Measurements from ENCODE around the gene SKAP1. TPM values are rescaled to one million over a fixed set of nuclear protein-coding genes. Genes with fewer than 3 reads are reported as not detected.
"Not testable (repeated sequence)": the region's sequence is repeated elsewhere in the genome, so short reads cannot be mapped to it uniquely, and the experiment has no call there.

SKAP1 gene
- total RNA-seq, 1 donor from 2014 or later = not detected

DNA sequence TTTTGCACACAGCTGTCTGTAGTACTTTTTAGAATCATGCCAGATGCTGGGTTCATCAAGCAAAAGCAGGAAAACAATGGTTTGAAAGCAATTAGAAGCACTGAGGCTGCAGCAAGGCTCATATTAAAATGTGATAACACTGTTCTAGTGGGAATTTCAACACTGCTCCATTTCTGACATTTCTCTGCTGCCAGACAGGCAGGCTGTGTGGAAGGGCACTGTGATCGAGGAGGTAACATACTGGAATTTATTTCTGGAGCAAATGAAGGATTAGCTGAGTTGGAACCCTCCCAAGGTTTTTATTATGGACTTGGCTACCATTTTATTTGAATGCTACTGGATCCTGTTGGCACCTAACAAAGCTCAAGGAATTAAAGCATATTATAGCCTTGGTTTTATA, 66.9 kb downstream of the SKAP1 start:
- Histone ChIP-seq H2AFZ (replicated peaks) (no peak overlapping the region), H3K36me3 (no peaks in the 10 kb centered on the region), H3K4me1 (no peaks in the 10 kb centered on the region), H3K79me2 (ENCODE audit: low read depth) (no peaks in the 10 kb centered on the region), H3K4me2 (no peak overlapping the region), H4K20me1 (ENCODE audit: low read depth) (no peaks in the 10 kb centered on the region), H3K9me3 (ENCODE audit: low read depth) (no peaks in the 10 kb centered on the region), H3K27ac (no peak overlapping the region), H3K4me3 (no peak overlapping the region), H3K9ac (no peak overlapping the region), H3K27me3 (peaks cover 94% of the 10 kb centered on the region), H3F3A (ENCODE audit: low read depth) (no peaks in the 10 kb centered on the region)
- TF ChIP-seq EZH2 (IDR thresholded peaks at IDR 0.05) (no peak), EZH2phosphoT487 (IDR thresholded peaks at IDR 0.05) (no peak)
- TF ChIP-seq, protein P1, sequence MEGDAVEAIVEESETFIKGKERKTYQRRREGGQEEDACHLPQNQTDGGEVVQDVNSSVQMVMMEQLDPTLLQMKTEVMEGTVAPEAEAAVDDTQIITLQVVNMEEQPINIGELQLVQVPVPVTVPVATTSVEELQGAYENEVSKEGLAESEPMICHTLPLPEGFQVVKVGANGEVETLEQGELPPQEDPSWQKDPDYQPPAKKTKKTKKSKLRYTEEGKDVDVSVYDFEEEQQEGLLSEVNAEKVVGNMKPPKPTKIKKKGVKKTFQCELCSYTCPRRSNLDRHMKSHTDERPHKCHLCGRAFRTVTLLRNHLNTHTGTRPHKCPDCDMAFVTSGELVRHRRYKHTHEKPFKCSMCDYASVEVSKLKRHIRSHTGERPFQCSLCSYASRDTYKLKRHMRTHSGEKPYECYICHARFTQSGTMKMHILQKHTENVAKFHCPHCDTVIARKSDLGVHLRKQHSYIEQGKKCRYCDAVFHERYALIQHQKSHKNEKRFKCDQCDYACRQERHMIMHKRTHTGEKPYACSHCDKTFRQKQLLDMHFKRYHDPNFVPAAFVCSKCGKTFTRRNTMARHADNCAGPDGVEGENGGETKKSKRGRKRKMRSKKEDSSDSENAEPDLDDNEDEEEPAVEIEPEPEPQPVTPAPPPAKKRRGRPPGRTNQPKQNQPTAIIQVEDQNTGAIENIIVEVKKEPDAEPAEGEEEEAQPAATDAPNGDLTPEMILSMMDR (IDR thresholded peaks at IDR 0.05) = no peak
- no peak overlapping the region for H3K4me3 Mint-ChIP-seq
- no peaks in the 10 kb centered on the region for H3K36me3 Mint-ChIP-seq
- H3K27ac Mint-ChIP-seq = no peak overlapping the region
- DNase-seq (ENCODE audit: low spot score) = no peak
- no peaks in the 10 kb centered on the region for H3K9me3 Mint-ChIP-seq
- H3K4me1 Mint-ChIP-seq = no peaks in the 10 kb centered on the region
- peaks cover 15% of the 10 kb centered on the region for H3K27me3 Mint-ChIP-seq (ENCODE audit: insufficient read depth, low read depth)

DNA sequence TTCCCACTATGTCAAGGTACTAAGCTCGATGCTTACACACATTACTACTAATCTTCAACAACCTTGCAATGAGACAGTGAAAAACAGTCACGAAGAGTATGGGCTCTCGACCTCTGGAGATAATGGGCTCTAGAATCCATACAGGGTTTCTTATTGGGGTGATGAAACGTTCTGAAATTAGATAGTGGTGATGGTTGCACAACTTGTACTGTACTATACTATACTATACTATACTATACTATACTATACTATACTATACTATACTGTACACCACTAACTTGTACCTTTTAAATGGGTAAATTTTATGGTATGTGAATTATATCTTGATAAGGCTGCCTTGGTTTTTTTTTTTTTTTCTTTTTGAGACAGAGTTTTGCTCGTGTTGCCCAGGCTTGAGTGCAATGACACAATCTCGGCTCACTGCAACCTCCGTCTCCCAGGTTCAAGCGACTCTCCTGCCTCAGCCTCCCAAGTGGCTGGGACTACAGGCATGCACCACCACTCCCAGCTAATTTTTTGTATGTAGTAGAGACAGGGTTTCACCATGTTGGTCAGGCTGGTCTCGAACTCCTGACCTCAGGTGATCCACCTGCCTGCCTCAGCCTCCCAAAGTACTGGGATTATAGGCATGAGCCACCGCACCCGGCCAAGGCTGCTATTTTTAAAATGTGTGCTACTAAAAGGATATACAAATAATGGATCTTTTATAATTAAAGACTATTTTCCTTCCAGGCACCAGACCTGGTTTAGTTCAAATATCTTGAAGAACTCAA, 69.0 kb downstream of the SKAP1 start:
- H3K4me2 ChIP-seq; H3K36me3 Mint-ChIP-seq; H3F3A ChIP-seq (ENCODE audit: low read depth); H3K4me1 Mint-ChIP-seq; H3K79me2 ChIP-seq (ENCODE audit: low read depth); H2AFZ ChIP-seq (replicated peaks); H3K27ac Mint-ChIP-seq; H3K36me3 ChIP-seq; H3K4me3 ChIP-seq; H3K4me1 ChIP-seq; H3K27ac ChIP-seq; H3K9ac ChIP-seq; DNase-seq (ENCODE audit: low spot score); H3K4me3 Mint-ChIP-seq; H3K9me3 Mint-ChIP-seq; H3K9me3 ChIP-seq (ENCODE audit: low read depth); H4K20me1 ChIP-seq (ENCODE audit: low read depth): not testable (repeated sequence)
- H3K27me3 ChIP-seq = peaks cover 94% of the 10 kb centered on the region
- H3K27me3 Mint-ChIP-seq (ENCODE audit: insufficient read depth, low read depth) = peaks cover 12% of the 10 kb centered on the region

DNA sequence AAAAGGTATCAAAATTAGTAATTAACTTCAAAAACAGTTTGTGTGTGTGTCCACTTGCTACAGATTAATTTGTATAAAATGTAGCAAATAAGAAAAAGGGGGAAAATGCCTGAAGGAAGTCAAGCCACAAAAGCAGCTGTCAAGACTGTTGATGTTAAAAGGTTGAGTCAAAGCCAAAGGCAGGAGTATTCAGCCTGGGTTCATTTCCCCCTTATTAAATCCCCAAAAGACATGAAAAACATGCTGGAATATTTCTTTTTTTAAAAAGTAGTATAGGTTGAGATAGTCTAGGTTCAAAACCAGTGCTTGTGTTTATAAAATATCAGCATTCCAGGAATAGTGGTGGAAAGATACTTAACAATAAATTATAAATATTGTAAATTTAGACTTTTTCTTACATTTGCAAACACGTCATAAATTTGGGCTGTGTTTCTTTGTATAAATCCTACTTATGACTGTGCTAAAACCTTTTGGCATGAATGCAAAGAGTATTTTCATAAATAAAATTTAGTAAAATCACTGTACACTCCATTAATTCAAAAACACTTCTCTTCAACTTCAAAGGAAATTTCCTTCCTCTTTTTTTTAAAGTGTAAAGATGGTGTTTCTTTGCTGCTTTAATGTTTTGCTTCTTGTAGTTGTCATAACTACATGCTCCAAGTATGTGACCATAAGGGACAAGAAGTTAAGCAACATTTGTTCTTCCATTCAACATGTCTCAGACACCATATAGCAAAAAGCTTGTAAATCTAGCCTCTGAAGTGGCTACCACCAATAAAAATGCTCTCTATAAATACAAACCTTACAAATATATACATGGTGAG, 72.0 kb downstream of the SKAP1 start:
- H3K27me3 ChIP-seq = peaks cover 99% of the 10 kb centered on the region
- Mint-ChIP-seq H3K27me3 (ENCODE audit: insufficient read depth, low read depth) (peaks cover 7% of the 10 kb centered on the region), H3K4me1 (no peaks in the 10 kb centered on the region), H3K4me3 (no peak overlapping the region), H3K27ac (no peak overlapping the region), H3K36me3 (no peaks in the 10 kb centered on the region), H3K9me3 (no peaks in the 10 kb centered on the region)
- H3K36me3 ChIP-seq = no peaks in the 10 kb centered on the region
- H3K4me2 ChIP-seq = no peak overlapping the region
- no peak overlapping the region for H2AFZ ChIP-seq (replicated peaks)
- H3K27ac ChIP-seq = no peak overlapping the region
- no peaks in the 10 kb centered on the region for H3F3A ChIP-seq (ENCODE audit: low read depth)
- no peak for DNase-seq (ENCODE audit: low spot score)
- no peaks in the 10 kb centered on the region for H4K20me1 ChIP-seq (ENCODE audit: low read depth)
- no peaks in the 10 kb centered on the region for H3K4me1 ChIP-seq
- H3K9me3 ChIP-seq (ENCODE audit: low read depth) = no peaks in the 10 kb centered on the region
- no peaks in the 10 kb centered on the region for H3K79me2 ChIP-seq (ENCODE audit: low read depth)
- H3K4me3 ChIP-seq = no peak overlapping the region
- TF ChIP-seq, protein P1 (IDR thresholded peaks at IDR 0.05) = no peak
- no peak for TF ChIP-seq EZH2phosphoT487 (IDR thresholded peaks at IDR 0.05)
- no peak for TF ChIP-seq EZH2 (IDR thresholded peaks at IDR 0.05)
- no peak overlapping the region for H3K9ac ChIP-seq

DNA sequence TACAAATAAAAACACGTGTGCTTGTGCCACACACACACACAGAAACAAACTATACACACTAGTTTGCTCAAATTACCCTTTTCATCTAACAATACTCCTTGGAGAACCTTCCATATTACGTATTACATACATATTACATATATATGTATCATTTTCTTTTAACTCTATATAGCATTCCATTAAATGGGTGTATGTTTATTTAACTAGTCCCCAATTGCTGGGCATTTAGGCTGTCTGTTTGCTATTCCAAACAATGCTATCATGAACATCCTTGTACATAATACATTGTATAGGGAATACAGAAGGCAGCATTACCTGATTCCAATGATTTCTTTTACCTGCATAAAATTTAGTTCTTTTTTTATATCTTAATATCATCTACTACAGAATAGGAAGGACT, 73.1 kb downstream of the SKAP1 start:
- DNase-seq (ENCODE audit: low spot score) = no peak
- Histone ChIP-seq H4K20me1 (ENCODE audit: low read depth) (no peaks in the 10 kb centered on the region), H3K4me3 (no peak overlapping the region), H3K4me2 (no peak overlapping the region), H3K36me3 (no peaks in the 10 kb centered on the region), H3K4me1 (no peaks in the 10 kb centered on the region), H3K9ac (no peak overlapping the region), H3K27me3 (peaks cover 98% of the 10 kb centered on the region), H3K79me2 (ENCODE audit: low read depth) (no peaks in the 10 kb centered on the region), H2AFZ (replicated peaks) (no peak overlapping the region), H3K27ac (no peak overlapping the region), H3F3A (ENCODE audit: low read depth) (no peaks in the 10 kb centered on the region), H3K9me3 (ENCODE audit: low read depth) (no peaks in the 10 kb centered on the region)
- no peaks in the 10 kb centered on the region for H3K36me3 Mint-ChIP-seq
- TF ChIP-seq EZH2phosphoT487 (IDR thresholded peaks at IDR 0.05) (no peak), EZH2 (IDR thresholded peaks at IDR 0.05) (no peak)
- TF ChIP-seq, protein P1 (IDR thresholded peaks at IDR 0.05) = no peak
- peaks cover 6% of the 10 kb centered on the region for H3K27me3 Mint-ChIP-seq (ENCODE audit: insufficient read depth, low read depth)
- no peaks in the 10 kb centered on the region for H3K4me1 Mint-ChIP-seq
- H3K27ac Mint-ChIP-seq = no peak overlapping the region
- no peaks in the 10 kb centered on the region for H3K9me3 Mint-ChIP-seq
- H3K4me3 Mint-ChIP-seq = no peak overlapping the region
